ENCODE results near the gene NUDCD2. TPM values are rescaled to one million over a fixed set of nuclear protein-coding genes. Genes with fewer than 3 reads are reported as not detected.
A peak's percentile ranks its signal among the peaks of the same experiment; 100 is the strongest.

Gene NUDCD2
- total RNA-seq, 2 experiments from 2014 or later: 30.0 to 67.6 TPM

- peak within 1 kb of the TSS; percentile 92 for H3K27ac ChIP-seq (ENCODE audit: low read depth, low read length, poor library complexity, severe bottlenecking)
- ChIA-PET POLR2A (interaction anchor here (0.5 to 9.6 kb wide), 15 partner anchors 9 to 1263 kb away, joined by 3 to 197 read pairs (median 5); partner anchors contain the start of genes CCNG1 and MAT2B), CTCF (ENCODE audit: unreplicated experiment) (interaction anchor here (1.6 kb wide), 1 partner anchor 23 kb away, joined by 4 read pairs; no protein-coding TSS in a partner anchor)
- H3K9me3 ChIP-seq (ENCODE audit: low read length): no peaks in the 10 kb centered on the region
- peak within 1 kb of the TSS; percentile 90 for H3K4me3 ChIP-seq (ENCODE audit: low read depth, low read length, poor library complexity, severe bottlenecking)
- intact Hi-C loops (cut with micrococcal nuclease; ENCODE audit: unreplicated experiment): loop anchor here (1.0 to 2.0 kb wide), 2 partner anchors 24 to 45 kb away; partner anchors contain the start of genes CCNG1 and MAT2B
- DNase-seq (ENCODE audit: low spot score): peak; percentile 54
- H3K4me2 ChIP-seq (ENCODE audit: low read length): peak within 1 kb of the TSS; percentile 89
- H3K36me3 ChIP-seq (ENCODE audit: insufficient read depth, low read length): peaks cover 58% of the 10 kb centered on the region
- H3K79me2 ChIP-seq (ENCODE audit: insufficient read depth, low read depth, low read length): peaks cover 86% of the 10 kb centered on the region
- H4K20me1 ChIP-seq (ENCODE audit: insufficient read depth, low read length): no peaks in the 10 kb centered on the region
- H2AFZ ChIP-seq (ENCODE audit: low read length): peak within 1 kb of the TSS; percentile 56; the same call in 1 of the 2 replicates
- peaks cover 43% of the 10 kb centered on the region for H3K4me1 ChIP-seq (ENCODE audit: insufficient read depth, low read length, poor library complexity, severe bottlenecking)
- TSS peak; percentile 96 for BruUV-seq (replicated peaks)
- no peaks in the 10 kb centered on the region for H3K9me2 ChIP-seq (ENCODE audit: insufficient read depth, low read length)
- TF ChIP-seq EZH2phosphoT487 (IDR thresholded peaks at IDR 0.05; ENCODE audit: borderline replicate concordance, low read depth, low read length): no peak
- TF ChIP-seq CTCF (conservative IDR thresholded peaks at IDR 0.05; ENCODE audit: low read length): no peak
Observed at GRCh38 chr5:163460562-163461171, 765 bp upstream of the NUDCD2 start, which contains the start of gene HMMR. Gene HMMR (plus strand): TSS chr5:163460632. CDS start chr5:163460693, 61 bp downstream.

GRCh38 chr5:163459462-163459818, 462 bp downstream of the NUDCD2 start:
- Histone ChIP-seq H3K36me3 (ENCODE audit: insufficient read depth, low read length) (peaks cover 58% of the 10 kb centered on the region), H3K4me1 (ENCODE audit: insufficient read depth, low read length, poor library complexity, severe bottlenecking) (peaks cover 43% of the 10 kb centered on the region), H3K9me3 (ENCODE audit: low read length) (no peaks in the 10 kb centered on the region), H2AFZ (ENCODE audit: low read length) (peak overlapping the region; percentile 56; the same call in 1 of the 2 replicates), H3K27ac (ENCODE audit: low read depth, low read length, poor library complexity, severe bottlenecking) (peak overlapping the region; percentile 92), H3K9me2 (ENCODE audit: insufficient read depth, low read length) (no peaks in the 10 kb centered on the region), H3K79me2 (ENCODE audit: insufficient read depth, low read depth, low read length) (peaks cover 77% of the 10 kb centered on the region), H3K4me3 (ENCODE audit: low read depth, low read length, poor library complexity, severe bottlenecking) (peak overlapping the region; percentile 90), H3K4me2 (ENCODE audit: low read length) (peak overlapping the region; percentile 77), H4K20me1 (ENCODE audit: insufficient read depth, low read length) (no peaks in the 10 kb centered on the region)
- DNase-seq (ENCODE audit: low spot score): no peak
- intact Hi-C loops (cut with micrococcal nuclease; ENCODE audit: unreplicated experiment): no loop called here
- CTCF ChIA-PET (ENCODE audit: unreplicated experiment): interaction anchor here (1.0 to 1.1 kb wide), 2 partner anchors 17 to 46 kb away, joined by 3 to 5 read pairs; partner anchors contain the start of gene MAT2B
- TF ChIP-seq CTCF (conservative IDR thresholded peaks at IDR 0.05; ENCODE audit: low read length) (no peak), EZH2phosphoT487 (IDR thresholded peaks at IDR 0.05; ENCODE audit: borderline replicate concordance, low read depth, low read length) (no peak)
- POLR2A ChIA-PET: interaction anchor here (1.0 to 9.6 kb wide), 11 partner anchors 8 to 49 kb away, joined by 3 to 197 read pairs (median 6); partner anchors contain the start of genes CCNG1 and MAT2B
- BruUV-seq (replicated peaks): TSS peak; percentile 77
